ENCODE measurements around the gene KRT36. TPM values are rescaled to one million over a fixed set of nuclear protein-coding genes. Genes with fewer than 3 reads are reported as not detected.

The KRT36 gene
- total RNA-seq, 2 experiments from 2014 or later = not detected

DNA sequence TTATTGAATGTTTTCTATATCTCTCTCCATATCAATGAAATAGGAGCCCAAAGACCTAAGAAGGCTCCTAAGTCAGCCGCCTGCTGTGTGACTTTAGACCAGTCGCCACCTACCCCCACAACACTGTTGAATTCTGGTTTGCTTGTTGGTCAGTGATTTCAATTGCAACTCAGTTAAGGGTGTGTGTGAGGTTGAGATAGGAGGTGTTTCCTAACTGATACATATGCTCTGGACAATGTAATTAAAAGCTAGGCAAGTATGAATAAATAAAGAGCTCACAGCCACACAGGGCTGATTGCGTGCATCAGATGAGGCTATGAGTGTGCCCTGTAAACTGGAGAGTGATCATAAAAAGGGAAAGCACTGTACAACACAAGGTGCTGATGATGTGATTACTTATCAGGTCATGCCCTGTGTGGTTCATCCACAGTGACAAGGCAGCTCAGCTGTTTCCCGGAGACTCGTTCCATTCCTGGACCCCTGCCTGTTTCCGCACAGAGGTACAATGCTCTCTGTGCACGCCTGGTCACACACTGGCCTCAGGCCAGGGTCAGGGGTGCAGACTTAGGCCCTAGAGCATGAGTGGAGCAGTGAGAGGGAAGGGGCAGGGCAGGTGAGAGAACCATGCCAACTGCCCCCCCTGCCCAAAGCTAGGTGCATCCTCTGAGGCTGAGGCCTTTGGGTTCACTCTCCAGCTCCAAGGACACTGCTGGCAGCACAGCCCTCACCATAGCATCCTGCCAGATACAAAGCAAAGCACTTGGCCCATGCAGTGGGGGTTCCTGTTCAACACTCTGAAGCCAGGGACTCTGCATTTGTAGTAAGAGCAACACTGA is 5.5 kb downstream of the KRT36 start:
- ChIA-PET CTCF (interaction anchor here (1.5 to 1.7 kb wide), 2 partner anchors 18 to 65 kb away, joined by 3 to 6 read pairs; partner anchors contain the start of gene KRT32), POLR2A (no interaction called here)

- ChIA-PET POLR2A (no interaction called here), CTCF (interaction anchor here (1.5 kb wide), 1 partner anchor 17 kb away, joined by 3 read pairs; the partner anchor contains the start of gene KRT32)
Measured at GRCh38 chr17:41483531-41483930, 6.2 kb downstream of the KRT36 start.

GRCh38 chr17:41481036-41481435 is 8.7 kb downstream of the KRT36 start, which contains the start of gene KRT35:
TSS of gene KRT35 (minus strand) at chr17:41481151. CDS start at chr17:41481097, 54 bp downstream.
- ChIA-PET POLR2A (no interaction called here), CTCF (no interaction called here)

GRCh38 chr17:41480581-41480980 is 9.1 kb downstream of the KRT36 start:
- ChIA-PET POLR2A (no interaction called here), CTCF (no interaction called here)

GRCh38 chr17:41480136-41480535 is 9.6 kb downstream of the KRT36 start:
- ChIA-PET CTCF (no interaction called here), POLR2A (no interaction called here)

DNA sequence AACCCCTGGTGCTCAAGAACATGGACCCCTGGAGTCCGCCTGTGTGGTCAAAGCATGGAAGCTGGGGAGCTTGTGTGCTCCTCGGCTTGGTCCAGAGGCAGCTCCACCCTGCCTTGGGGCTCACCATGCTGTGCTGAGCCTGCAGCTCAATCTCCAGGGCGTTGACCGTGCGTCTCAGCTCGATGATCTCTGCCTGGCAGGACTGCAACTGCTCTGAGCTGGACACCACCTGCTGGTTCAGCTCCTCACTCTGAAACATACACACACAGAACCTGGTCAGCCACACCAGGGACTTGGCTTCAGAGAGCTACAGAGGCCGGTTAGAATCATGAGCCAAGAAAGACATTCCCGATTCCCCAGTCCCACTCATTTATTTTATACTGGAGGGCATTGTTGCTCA is 11.5 kb downstream of the KRT36 start:
- ChIA-PET CTCF (no interaction called here), POLR2A (no interaction called here)

GRCh38 chr17:41476866-41477815 is 12.6 kb downstream of the KRT36 start:
- POLR2A ChIA-PET = no interaction called here

GRCh38 chr17:41475421-41475820 is 14.3 kb downstream of the KRT36 start:
- CTCF ChIA-PET = no interaction called here
- POLR2A ChIA-PET = no interaction called here

More at GRCh38 chr17:41476866-41477815, 12.6 kb downstream of the KRT36 start:
- CTCF ChIA-PET = no interaction called here

DNA sequence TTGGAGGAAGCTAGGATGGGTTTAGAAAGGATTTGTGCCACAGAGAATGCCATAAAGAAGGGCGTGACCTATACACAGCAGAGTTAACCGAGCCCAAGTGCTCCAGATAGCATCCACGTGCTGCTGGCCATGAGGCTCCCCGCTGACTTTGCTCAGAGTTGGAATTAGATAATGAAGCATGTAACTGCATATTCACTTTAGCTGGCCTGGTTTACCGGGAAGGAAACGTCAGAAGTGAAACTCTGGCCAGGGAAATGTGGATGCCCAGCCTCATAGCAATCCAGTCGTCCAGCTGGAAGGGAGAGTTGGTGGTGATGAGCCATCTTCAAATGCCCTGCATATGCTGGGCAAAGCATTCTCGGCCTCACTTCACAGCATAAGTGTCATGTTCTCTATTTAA is 14.8 kb downstream of the KRT36 start:
- ChIA-PET CTCF (no interaction called here), POLR2A (no interaction called here)

GRCh38 chr17:41468346-41468745 is 21.4 kb downstream of the KRT36 start:
- ChIA-PET CTCF (interaction anchor here (1.0 kb wide), 1 partner anchor 180 kb away, joined by 3 read pairs; no protein-coding TSS in a partner anchor), POLR2A (no interaction called here)

DNA sequence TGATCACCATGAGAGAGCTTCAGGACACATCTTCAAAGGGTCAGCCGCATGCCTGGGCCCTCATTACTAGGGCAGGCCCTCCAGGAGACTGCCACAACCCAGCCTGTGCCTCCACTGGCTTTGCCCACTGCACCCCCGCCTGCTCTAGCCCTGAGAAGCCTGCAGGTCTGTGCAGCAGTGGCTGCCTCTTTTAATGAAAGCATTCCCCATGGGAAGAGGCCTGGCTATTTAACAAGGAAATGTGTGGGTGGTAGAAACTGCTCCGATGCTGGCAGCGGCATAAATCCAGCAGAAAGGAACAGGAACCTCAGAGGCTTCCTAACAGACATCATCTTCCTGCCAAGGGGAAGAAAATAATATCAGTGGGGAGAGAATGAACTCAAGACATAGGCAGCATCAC is 22.1 kb downstream of the KRT36 start:
- CTCF ChIA-PET = no interaction called here

DNA sequence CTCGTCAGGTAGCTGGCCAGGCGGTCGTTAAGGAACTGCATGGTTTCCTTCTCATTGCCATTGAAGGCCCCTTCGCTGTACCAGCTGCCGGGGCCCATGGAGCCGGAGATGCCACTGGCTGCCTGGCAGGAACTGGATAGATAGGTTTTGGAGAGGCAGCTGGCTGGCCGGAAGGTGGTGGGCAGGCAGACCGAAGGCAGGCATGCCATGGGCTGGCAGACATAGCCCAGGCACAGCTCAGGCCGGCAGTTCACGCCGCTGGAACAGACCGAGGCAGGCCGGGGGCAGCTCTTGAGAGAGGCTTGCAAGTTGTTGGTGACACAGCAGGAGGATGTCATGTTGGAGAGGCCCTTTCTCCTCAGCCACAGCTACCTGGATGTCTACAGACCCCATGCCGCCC is 22.7 kb downstream of the KRT36 start, which contains the start of gene KRT32:
KRT32 (minus strand) TSS at position 399 of the 400 bp plus-strand sequence; CDS start at position 338, 61 bp downstream.
- CTCF ChIA-PET = interaction anchor here (0.6 to 1.0 kb wide), 2 partner anchors 16 to 178 kb away, joined by 3 read pairs; no protein-coding TSS in a partner anchor
- POLR2A ChIA-PET = no interaction called here

More for the DNA sequence above, 22.1 kb downstream of the KRT36 start:
- POLR2A ChIA-PET = no interaction called here

- ChIA-PET CTCF (no interaction called here), POLR2A (no interaction called here)
Measured at GRCh38 chr17:41464682-41465081, 25.0 kb downstream of the KRT36 start.

DNA sequence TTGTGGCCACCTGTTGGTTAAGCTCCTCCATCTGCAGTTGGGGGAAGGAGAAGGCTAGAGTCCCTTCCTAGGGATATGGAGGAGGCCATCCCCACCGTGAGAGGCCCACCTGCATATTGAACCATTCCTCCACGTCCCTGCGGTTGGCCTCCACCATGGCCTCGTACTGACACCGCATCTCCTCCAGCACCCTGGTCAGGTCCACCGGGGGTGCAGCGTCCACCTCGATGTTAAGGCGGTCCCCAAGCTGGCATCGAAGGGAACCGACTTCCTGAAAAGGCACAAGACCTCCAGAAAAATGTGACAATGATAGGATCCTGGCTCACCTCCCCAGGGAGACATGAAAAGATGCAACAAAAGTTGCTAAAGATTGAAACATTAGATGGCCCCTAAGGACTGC is 25.5 kb downstream of the KRT36 start:
- CTCF ChIA-PET = no interaction called here

DNA sequence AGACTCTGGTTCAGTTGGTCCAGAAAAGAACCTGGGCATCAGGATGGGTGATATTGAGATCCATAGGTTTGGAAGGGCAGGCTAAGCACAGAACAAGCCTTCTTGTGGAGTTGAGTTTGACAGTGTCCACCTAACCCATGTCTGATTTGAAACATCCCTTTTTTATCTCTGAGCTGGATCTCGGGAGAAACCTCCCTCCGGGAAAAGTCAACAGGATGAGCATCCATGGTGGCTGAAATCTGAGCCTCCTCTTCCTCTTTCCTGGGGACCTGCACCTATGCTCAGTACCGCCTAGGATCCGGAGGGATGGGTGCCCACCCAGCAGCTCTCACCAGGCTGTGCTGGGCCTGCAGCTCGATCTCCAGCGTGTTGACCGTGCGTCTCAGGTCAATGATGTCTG is 26.0 kb downstream of the KRT36 start:
- CTCF ChIA-PET = no interaction called here
- POLR2A ChIA-PET = no interaction called here

More for the DNA sequence above, 25.5 kb downstream of the KRT36 start:
- POLR2A ChIA-PET = no interaction called here

DNA sequence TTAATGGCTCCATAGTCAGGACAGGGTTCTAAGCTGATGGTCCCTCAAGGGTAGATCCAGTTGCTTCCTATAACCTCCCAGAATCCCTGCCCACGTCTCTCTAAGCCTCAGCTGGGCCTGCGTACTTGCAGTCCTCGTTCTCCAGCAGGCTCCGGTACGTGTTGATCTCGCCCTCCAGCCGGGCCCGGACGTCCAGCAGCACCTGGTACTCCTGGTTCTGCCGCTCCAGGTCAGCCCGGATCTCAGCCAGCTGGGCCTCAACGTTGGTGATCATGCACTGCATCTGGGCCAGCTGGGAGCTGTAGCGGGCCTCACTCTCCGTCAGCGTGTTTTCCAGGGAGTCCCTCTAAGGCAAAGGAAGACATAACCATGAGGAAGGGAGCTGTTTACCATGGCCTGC is 27.0 kb downstream of the KRT36 start:
- CTCF ChIA-PET = no interaction called here
- POLR2A ChIA-PET = no interaction called here

GRCh38 chr17:41457676-41458075 is 32.0 kb downstream of the KRT36 start:
- ChIA-PET POLR2A (no interaction called here), CTCF (no interaction called here)

GRCh38 chr17:41456204-41456603 is 33.5 kb downstream of the KRT36 start:
- POLR2A ChIA-PET = no interaction called here
- CTCF ChIA-PET = no interaction called here

DNA sequence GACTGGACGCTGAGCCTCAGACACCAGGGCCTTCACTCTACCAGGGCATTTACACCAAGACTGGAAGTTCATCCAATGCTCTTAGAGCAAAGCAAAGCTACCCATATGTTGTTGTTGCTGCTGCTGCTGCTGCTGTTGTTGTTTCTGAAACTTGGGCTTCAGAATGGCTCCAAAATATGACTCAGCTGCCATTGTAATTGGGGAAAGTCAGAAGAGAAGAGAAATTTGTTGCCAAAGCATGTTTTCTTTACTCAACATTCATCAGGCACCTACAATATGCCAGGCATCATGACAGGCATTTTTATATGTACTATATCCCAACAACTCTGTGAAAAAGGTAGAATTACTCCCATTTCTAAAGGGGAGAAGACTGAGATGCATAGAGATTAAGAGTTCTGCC is 34.5 kb downstream of the KRT36 start:
- ChIA-PET POLR2A (no interaction called here), CTCF (no interaction called here)

GRCh38 chr17:41453066-41453465 is 36.6 kb downstream of the KRT36 start:
- ChIA-PET CTCF (no interaction called here), POLR2A (no interaction called here)

DNA sequence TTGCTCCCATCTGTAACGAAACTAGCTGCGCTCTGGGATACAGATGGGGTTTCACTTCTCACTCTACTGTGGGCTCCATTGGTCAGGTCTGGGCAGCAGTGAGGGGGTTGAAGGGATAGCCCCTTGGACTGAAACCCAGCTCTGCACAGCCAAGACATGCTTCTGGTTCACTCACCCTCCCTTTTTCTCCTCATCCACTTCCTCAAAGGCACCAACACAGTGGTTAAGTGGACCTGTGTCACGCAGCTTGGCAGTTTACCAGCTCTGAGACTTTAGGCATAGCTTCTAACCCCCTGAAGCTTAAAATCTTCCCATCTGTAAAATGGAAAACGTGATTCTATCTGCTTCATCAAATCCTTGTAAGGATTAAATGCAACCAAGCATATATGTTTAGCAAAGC is 37.4 kb downstream of the KRT36 start:
- ChIA-PET CTCF (no interaction called here), POLR2A (no interaction called here)

Data from activated CD8-positive, alpha-beta memory T cell treated with anti-CD3 and anti-CD28 coated beads for 36 hours (primary cell).